ENCODE data around the gene TARDBP.
"Not testable (repeated sequence)": the region's sequence is repeated elsewhere in the genome, so short reads cannot be mapped to it uniquely, and the experiment has no call there.

The TARDBP gene

GRCh38 chr1:11067716-11068599 is 55.5 kb downstream of the TARDBP start:
- H3K36me3 ChIP-seq (ENCODE audit: insufficient read depth, insufficient read length, low read length) = peaks cover 82% of the 10 kb centered on the region
- H3K27me3 ChIP-seq (ENCODE audit: insufficient read depth, insufficient read length) = no peaks in the 10 kb centered on the region

GRCh38 chr1:11068600-11069473 is 56.4 kb downstream of the TARDBP start:
- H3K27me3 ChIP-seq (ENCODE audit: insufficient read depth, insufficient read length) = no peaks in the 10 kb centered on the region
- no peak overlapping the region for H3K9ac ChIP-seq (ENCODE audit: insufficient read length, low read depth)
- H3K9me3 ChIP-seq (ENCODE audit: insufficient read depth, low read length) = no peaks in the 10 kb centered on the region
- H3K4me3 ChIP-seq (ENCODE audit: insufficient read length, low read depth) = no peak overlapping the region
- no peak for TF ChIP-seq ZNF274 (IDR thresholded peaks at IDR 0.05; ENCODE audit: low read depth, low read length)
- TF ChIP-seq YY1 (IDR thresholded peaks at IDR 0.05; ENCODE audit: insufficient read depth, insufficient read length) = no peak
- no peak for TF ChIP-seq SUZ12 (IDR thresholded peaks at IDR 0.05; ENCODE audit: extremely low read depth, insufficient read depth, insufficient read length)
- H3K4me1 ChIP-seq (ENCODE audit: insufficient read depth, insufficient read length) = no peaks in the 10 kb centered on the region
- peaks cover 81% of the 10 kb centered on the region for H3K36me3 ChIP-seq (ENCODE audit: insufficient read depth, insufficient read length, low read length)
- DNase-seq (ENCODE audit: low read depth, low spot score) = no peak

More at GRCh38 chr1:11067716-11068599, 55.5 kb downstream of the TARDBP start:
- Histone ChIP-seq H3K4me3 (ENCODE audit: insufficient read length, low read depth) (no peak overlapping the region), H3K4me1 (ENCODE audit: insufficient read depth, insufficient read length) (no peaks in the 10 kb centered on the region), H3K9me3 (ENCODE audit: insufficient read depth, low read length) (no peaks in the 10 kb centered on the region), H3K9ac (ENCODE audit: insufficient read length, low read depth) (no peak overlapping the region)
- DNase-seq (ENCODE audit: low read depth, low spot score) = no peak
- TF ChIP-seq SUZ12 (IDR thresholded peaks at IDR 0.05; ENCODE audit: extremely low read depth, insufficient read depth, insufficient read length) (no peak), YY1 (IDR thresholded peaks at IDR 0.05; ENCODE audit: insufficient read depth, insufficient read length) (no peak), ZNF274 (IDR thresholded peaks at IDR 0.05; ENCODE audit: low read depth, low read length) (no peak)

- Histone ChIP-seq H3K4me1 (ENCODE audit: insufficient read depth, insufficient read length) (no peaks in the 10 kb centered on the region), H3K27me3 (ENCODE audit: insufficient read depth, insufficient read length) (no peaks in the 10 kb centered on the region), H3K9me3 (ENCODE audit: insufficient read depth, low read length) (no peaks in the 10 kb centered on the region), H3K36me3 (ENCODE audit: insufficient read depth, insufficient read length, low read length) (peaks cover 85% of the 10 kb centered on the region), H3K4me3 (ENCODE audit: insufficient read length, low read depth) (no peak overlapping the region), H3K9ac (ENCODE audit: insufficient read length, low read depth) (no peak overlapping the region)
- no peak for DNase-seq (ENCODE audit: low read depth, low spot score)
- TF ChIP-seq ZNF274 (IDR thresholded peaks at IDR 0.05; ENCODE audit: low read depth, low read length) = no peak
- no peak for TF ChIP-seq SUZ12 (IDR thresholded peaks at IDR 0.05; ENCODE audit: extremely low read depth, insufficient read depth, insufficient read length)
- TF ChIP-seq YY1 (IDR thresholded peaks at IDR 0.05; ENCODE audit: insufficient read depth, insufficient read length) = no peak
Observed at GRCh38 chr1:11070876-11071275, 58.4 kb downstream of the TARDBP start.

- Histone ChIP-seq H3K27me3 (ENCODE audit: insufficient read depth, insufficient read length) (no peaks in the 10 kb centered on the region), H3K9me3 (ENCODE audit: insufficient read depth, low read length) (no peaks in the 10 kb centered on the region), H3K36me3 (ENCODE audit: insufficient read depth, insufficient read length, low read length) (peaks cover 86% of the 10 kb centered on the region), H3K4me3 (ENCODE audit: insufficient read length, low read depth) (no peak overlapping the region), H3K9ac (ENCODE audit: insufficient read length, low read depth) (peak overlapping the region; percentile 26), H3K4me1 (ENCODE audit: insufficient read depth, insufficient read length) (no peaks in the 10 kb centered on the region)
- TF ChIP-seq SUZ12 (IDR thresholded peaks at IDR 0.05; ENCODE audit: extremely low read depth, insufficient read depth, insufficient read length) = no peak
- TF ChIP-seq ZNF274 (IDR thresholded peaks at IDR 0.05; ENCODE audit: low read depth, low read length) = no peak
- no peak for TF ChIP-seq YY1 (IDR thresholded peaks at IDR 0.05; ENCODE audit: insufficient read depth, insufficient read length)
- DNase-seq (ENCODE audit: low read depth, low spot score) = no peak
Observed at GRCh38 chr1:11071463-11072215, 59.2 kb downstream of the TARDBP start.

- DNase-seq (ENCODE audit: low read depth, low spot score) = peak; percentile 22
- Histone ChIP-seq H3K27me3 (ENCODE audit: insufficient read depth, insufficient read length) (no peaks in the 10 kb centered on the region), H3K9me3 (ENCODE audit: insufficient read depth, low read length) (no peaks in the 10 kb centered on the region), H3K4me1 (ENCODE audit: insufficient read depth, insufficient read length) (no peaks in the 10 kb centered on the region), H3K36me3 (ENCODE audit: insufficient read depth, insufficient read length, low read length) (peaks cover 90% of the 10 kb centered on the region), H3K4me3 (ENCODE audit: insufficient read length, low read depth) (no peak overlapping the region), H3K9ac (ENCODE audit: insufficient read length, low read depth) (no peak overlapping the region)
- no peak for TF ChIP-seq YY1 (IDR thresholded peaks at IDR 0.05; ENCODE audit: insufficient read depth, insufficient read length)
- TF ChIP-seq ZNF274 (IDR thresholded peaks at IDR 0.05; ENCODE audit: low read depth, low read length) = no peak
- TF ChIP-seq SUZ12 (IDR thresholded peaks at IDR 0.05; ENCODE audit: extremely low read depth, insufficient read depth, insufficient read length) = no peak
Observed at GRCh38 chr1:11072216-11072917, 59.9 kb downstream of the TARDBP start.

- H3K4me3 ChIP-seq (ENCODE audit: insufficient read length, low read depth); H3K9ac ChIP-seq (ENCODE audit: insufficient read length, low read depth); H3K27me3 ChIP-seq (ENCODE audit: insufficient read depth, insufficient read length); H3K4me1 ChIP-seq (ENCODE audit: insufficient read depth, insufficient read length); DNase-seq (ENCODE audit: low read depth, low spot score); H3K9me3 ChIP-seq (ENCODE audit: insufficient read depth, low read length): not testable (repeated sequence)
- peaks cover 89% of the 10 kb centered on the region for H3K36me3 ChIP-seq (ENCODE audit: insufficient read depth, insufficient read length, low read length)
Observed at GRCh38 chr1:11073398-11073797, 60.9 kb downstream of the TARDBP start.

Measured in NT2/D1 (cell line).